ENCODE measurements around the gene IRAK2. TPM values are rescaled to one million over a fixed set of nuclear protein-coding genes. Genes with fewer than 3 reads are reported as not detected.

IRAK2 gene
- polyA plus RNA-seq, 2 of the 4 experiments (the other 2 are of a cell fraction): 7.9 to 12.5 TPM

GRCh38 chr3:10224794-10225665, 60.3 kb downstream of the IRAK2 start (continued):
- TF ChIP-seq, protein P1, sequence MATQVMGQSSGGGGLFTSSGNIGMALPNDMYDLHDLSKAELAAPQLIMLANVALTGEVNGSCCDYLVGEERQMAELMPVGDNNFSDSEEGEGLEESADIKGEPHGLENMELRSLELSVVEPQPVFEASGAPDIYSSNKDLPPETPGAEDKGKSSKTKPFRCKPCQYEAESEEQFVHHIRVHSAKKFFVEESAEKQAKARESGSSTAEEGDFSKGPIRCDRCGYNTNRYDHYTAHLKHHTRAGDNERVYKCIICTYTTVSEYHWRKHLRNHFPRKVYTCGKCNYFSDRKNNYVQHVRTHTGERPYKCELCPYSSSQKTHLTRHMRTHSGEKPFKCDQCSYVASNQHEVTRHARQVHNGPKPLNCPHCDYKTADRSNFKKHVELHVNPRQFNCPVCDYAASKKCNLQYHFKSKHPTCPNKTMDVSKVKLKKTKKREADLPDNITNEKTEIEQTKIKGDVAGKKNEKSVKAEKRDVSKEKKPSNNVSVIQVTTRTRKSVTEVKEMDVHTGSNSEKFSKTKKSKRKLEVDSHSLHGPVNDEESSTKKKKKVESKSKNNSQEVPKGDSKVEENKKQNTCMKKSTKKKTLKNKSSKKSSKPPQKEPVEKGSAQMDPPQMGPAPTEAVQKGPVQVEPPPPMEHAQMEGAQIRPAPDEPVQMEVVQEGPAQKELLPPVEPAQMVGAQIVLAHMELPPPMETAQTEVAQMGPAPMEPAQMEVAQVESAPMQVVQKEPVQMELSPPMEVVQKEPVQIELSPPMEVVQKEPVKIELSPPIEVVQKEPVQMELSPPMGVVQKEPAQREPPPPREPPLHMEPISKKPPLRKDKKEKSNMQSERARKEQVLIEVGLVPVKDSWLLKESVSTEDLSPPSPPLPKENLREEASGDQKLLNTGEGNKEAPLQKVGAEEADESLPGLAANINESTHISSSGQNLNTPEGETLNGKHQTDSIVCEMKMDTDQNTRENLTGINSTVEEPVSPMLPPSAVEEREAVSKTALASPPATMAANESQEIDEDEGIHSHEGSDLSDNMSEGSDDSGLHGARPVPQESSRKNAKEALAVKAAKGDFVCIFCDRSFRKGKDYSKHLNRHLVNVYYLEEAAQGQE (IDR thresholded peaks at IDR 0.05): no peak
- TF ChIP-seq, protein P2, sequence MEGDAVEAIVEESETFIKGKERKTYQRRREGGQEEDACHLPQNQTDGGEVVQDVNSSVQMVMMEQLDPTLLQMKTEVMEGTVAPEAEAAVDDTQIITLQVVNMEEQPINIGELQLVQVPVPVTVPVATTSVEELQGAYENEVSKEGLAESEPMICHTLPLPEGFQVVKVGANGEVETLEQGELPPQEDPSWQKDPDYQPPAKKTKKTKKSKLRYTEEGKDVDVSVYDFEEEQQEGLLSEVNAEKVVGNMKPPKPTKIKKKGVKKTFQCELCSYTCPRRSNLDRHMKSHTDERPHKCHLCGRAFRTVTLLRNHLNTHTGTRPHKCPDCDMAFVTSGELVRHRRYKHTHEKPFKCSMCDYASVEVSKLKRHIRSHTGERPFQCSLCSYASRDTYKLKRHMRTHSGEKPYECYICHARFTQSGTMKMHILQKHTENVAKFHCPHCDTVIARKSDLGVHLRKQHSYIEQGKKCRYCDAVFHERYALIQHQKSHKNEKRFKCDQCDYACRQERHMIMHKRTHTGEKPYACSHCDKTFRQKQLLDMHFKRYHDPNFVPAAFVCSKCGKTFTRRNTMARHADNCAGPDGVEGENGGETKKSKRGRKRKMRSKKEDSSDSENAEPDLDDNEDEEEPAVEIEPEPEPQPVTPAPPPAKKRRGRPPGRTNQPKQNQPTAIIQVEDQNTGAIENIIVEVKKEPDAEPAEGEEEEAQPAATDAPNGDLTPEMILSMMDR (IDR thresholded peaks at IDR 0.05): peak; percentile 94
- peak; percentile 97 to 99 for TF ChIP-seq RAD21 (conservative IDR thresholded peaks at IDR 0.05 in 1 of 2, IDR thresholded peaks at IDR 0.05 in 1 of 2)
- no peak for TF ChIP-seq RCOR1 (IDR thresholded peaks at IDR 0.05; ENCODE audit: low read depth, low read length)
- TF ChIP-seq, protein P3, sequence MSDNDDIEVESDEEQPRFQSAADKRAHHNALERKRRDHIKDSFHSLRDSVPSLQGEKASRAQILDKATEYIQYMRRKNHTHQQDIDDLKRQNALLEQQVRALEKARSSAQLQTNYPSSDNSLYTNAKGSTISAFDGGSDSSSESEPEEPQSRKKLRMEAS (IDR thresholded peaks at IDR 0.05): peak; percentile 46
- TF ChIP-seq HES2 (IDR thresholded peaks at IDR 0.05): no peak
- peak; percentile 75; the same call in 1 of the 2 replicates for TF ChIP-seq KDM1A (IDR thresholded peaks at IDR 0.05; ENCODE audit: low read depth)
- TF ChIP-seq ESRRA (IDR thresholded peaks at IDR 0.05; ENCODE audit: borderline replicate concordance, low read length): peak; percentile 73; the same call in 1 of the 2 replicates
- TF ChIP-seq GATA3 (IDR thresholded peaks at IDR 0.05; ENCODE audit: borderline replicate concordance): peak; percentile 64; the same call in 1 of the 2 replicates
- no peak for TF ChIP-seq MYC (IDR thresholded peaks at IDR 0.05; ENCODE audit: borderline replicate concordance, low read length)
- TF ChIP-seq HEYL (CRISPR knock-in tag; IDR thresholded peaks at IDR 0.05): no peak
- TF ChIP-seq CBX8 (IDR thresholded peaks at IDR 0.05): no peak
- no peak for TF ChIP-seq ZSCAN20 (CRISPR knock-in tag; IDR thresholded peaks at IDR 0.05)
- TF ChIP-seq EP300 (IDR thresholded peaks at IDR 0.05): peak in 1 of 2 experiments; percentile 24; a peak in 1 of 5 replicates
- no peak for TF ChIP-seq MAFK (IDR thresholded peaks at IDR 0.05; ENCODE audit: partially characterized antibody)
- TF ChIP-seq RFX5 (IDR thresholded peaks at IDR 0.05): no peak

DNA sequence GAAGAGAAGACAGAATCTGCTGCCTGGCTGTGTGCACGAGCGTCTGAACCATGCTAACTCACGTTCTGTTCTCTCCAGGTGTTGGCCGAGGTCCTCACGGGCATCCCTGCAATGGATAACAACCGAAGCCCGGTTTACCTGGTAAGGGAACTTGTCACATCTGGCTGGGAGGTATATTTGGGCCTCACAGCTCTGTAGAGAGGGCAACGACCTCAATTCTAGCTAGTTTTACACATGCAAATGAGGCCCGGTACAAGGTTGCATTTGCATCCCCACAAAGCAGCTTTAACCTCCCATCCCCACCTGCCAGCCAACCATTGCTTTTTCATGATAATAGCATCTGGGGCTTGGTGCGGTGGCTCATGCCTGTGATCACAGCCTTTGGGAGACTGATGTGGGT, 61.6 kb downstream of the IRAK2 start:
- TF ChIP-seq FOXS1 (CRISPR knock-in tag; IDR thresholded peaks at IDR 0.05) (no peak), RAD21 (conservative IDR thresholded peaks at IDR 0.05 in 1 of 2, IDR thresholded peaks at IDR 0.05 in 1 of 2) (no peak), EHMT2 (IDR thresholded peaks at IDR 0.05; ENCODE audit: low read depth) (no peak), KDM1A (IDR thresholded peaks at IDR 0.05; ENCODE audit: low read depth) (no peak), EP300 (IDR thresholded peaks at IDR 0.05) (no peak), RCOR1 (IDR thresholded peaks at IDR 0.05; ENCODE audit: low read depth, low read length) (no peak), HEYL (CRISPR knock-in tag; IDR thresholded peaks at IDR 0.05) (no peak), PBX3 (IDR thresholded peaks at IDR 0.05) (no peak), HDAC2 (IDR thresholded peaks at IDR 0.05) (no peak), ESRRA (IDR thresholded peaks at IDR 0.05; ENCODE audit: borderline replicate concordance, low read length) (no peak), PHF8 (IDR thresholded peaks at IDR 0.05; ENCODE audit: borderline replicate concordance, low read depth) (no peak), MAFK (IDR thresholded peaks at IDR 0.05; ENCODE audit: partially characterized antibody) (no peak), HOXB13 (CRISPR knock-in tag; IDR thresholded peaks at IDR 0.05; ENCODE audit: low read depth) (no peak), ZNF302 (CRISPR knock-in tag; IDR thresholded peaks at IDR 0.05) (no peak), HOXB5 (CRISPR knock-in tag; IDR thresholded peaks at IDR 0.05) (no peak), CBX8 (IDR thresholded peaks at IDR 0.05) (no peak)
- FAIRE-seq (no peak), DNase-seq (ENCODE audit: low read depth in 1 of 2, low spot score in 1 of 2) (no peak), ATAC-seq (no peak)
- Histone ChIP-seq H3K4me2 (no peak overlapping the region), H3K27ac (no peak overlapping the region), H3K4me1 (peaks cover 34% of the 10 kb centered on the region), H3K4me3 (no peak overlapping the region), H3K9me3 (no peaks in the 10 kb centered on the region)
- ChIA-PET POLR2A (no interaction called here), CTCF (interaction anchor here (0.6 to 1.7 kb wide), 8 partner anchors 22 to 112 kb away, joined by 3 to 7 read pairs (median 3); partner anchors contain the start of gene IRAK2)
- WGBS (ENCODE audit: missing lambda C conversion rate): 90% methylated on average over 10 of the region's 10 CpGs

All from A549 (cell line).